HG03139 (cell line): ENCODE results near the gene SLC13A3.
A peak's percentile ranks its signal among the peaks of the same experiment; 100 is the strongest.

Experiments
- ATAC-seq: cut with Tn5 transposase; IDR thresholded peaks from one replicate; pipeline ENCODE4 v1.9.1; 2021; ENCODE audit not compliant: unreplicated experiment

Gene SLC13A3, protein sequence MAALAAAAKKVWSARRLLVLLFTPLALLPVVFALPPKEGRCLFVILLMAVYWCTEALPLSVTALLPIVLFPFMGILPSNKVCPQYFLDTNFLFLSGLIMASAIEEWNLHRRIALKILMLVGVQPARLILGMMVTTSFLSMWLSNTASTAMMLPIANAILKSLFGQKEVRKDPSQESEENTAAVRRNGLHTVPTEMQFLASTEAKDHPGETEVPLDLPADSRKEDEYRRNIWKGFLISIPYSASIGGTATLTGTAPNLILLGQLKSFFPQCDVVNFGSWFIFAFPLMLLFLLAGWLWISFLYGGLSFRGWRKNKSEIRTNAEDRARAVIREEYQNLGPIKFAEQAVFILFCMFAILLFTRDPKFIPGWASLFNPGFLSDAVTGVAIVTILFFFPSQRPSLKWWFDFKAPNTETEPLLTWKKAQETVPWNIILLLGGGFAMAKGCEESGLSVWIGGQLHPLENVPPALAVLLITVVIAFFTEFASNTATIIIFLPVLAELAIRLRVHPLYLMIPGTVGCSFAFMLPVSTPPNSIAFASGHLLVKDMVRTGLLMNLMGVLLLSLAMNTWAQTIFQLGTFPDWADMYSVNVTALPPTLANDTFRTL

GRCh38 chr20:46651091-46651962 lies at the start of gene SLC13A3:
SLC13A3 (minus strand) TSS chr20:46651459; CDS start chr20:46651421, 38 bp downstream.
- no peak for ATAC-seq

DNA sequence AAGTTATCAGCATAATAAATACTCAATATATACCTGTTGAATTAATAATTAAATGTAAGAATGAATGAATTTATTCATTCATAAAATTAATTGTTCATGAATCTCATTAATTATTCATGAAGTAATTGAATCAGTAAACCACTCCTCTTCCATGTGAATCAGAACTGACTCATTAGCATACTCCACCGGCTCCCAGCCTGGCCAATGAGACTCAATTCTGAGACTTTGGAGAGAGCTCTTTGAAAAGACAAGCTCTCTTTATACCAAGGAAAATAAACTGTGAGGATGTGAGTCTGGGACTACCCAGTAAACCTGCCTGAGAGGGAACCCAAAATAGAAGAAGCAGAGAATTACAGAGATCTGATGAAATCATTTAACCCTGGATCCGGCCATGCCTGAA lies 49.8 kb upstream of the SLC13A3 start:
- no peak for ATAC-seq

GRCh38 chr20:46700481-46700880 lies 49.2 kb upstream of the SLC13A3 start:
- no peak for ATAC-seq

DNA sequence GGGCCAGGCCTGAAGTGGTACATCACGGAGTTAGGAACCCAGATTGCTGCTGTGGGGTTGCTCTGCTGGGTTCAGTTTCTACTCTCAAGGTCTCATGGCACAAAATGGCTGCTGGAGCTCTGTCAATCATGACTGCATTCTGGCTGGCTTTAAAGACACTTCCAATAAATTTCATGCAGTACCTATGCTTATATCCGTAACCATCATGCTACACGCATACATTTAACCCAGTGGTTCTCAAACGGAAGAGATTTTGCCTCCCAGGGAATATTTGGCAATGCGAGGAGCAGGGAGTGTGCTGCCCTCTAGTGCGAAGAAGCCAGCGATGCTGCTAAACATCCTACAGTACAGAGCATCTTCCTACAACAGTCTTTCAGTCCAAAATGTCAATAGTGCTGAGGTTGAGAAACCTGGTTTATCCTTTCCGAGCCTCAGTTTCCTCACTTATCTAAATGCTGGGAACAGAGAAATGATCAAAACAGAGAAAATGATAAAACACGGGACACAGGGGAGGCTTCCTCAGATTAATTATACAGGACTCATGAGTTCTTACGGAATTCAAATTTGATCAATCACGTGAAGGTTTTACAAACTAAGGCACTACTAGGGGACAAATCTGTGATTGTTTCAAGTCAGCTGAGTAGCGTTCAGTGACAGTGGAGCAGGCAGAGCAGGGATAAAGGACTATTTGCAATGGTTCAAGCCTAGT lies 48.5 kb upstream of the SLC13A3 start:
- ATAC-seq = no peak

- no peak for ATAC-seq
These were observed 47.5 kb upstream of the SLC13A3 start for GRCh38 chr20:46698788-46699187.

- no peak for ATAC-seq
These were observed 45.6 kb upstream of the SLC13A3 start for GRCh38 chr20:46696791-46697279.

DNA sequence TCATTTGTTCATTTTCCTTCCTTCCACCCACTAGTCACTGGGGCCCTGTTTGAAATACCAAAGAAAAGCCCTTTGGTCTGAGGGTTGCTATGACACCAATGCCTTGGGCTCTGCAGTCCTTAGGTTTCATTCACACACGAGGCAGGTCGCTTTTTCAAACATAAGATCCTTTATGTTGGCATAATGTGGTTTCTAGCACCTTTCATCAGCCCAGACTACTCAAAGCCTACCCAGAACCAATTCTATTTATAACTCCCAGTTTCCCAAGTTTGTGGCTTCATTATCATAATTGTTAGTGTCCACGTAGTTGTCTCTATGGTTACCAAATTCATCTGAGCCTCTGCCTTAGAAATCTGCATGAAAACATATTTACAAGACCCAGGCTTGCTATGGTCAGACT lies 44.6 kb upstream of the SLC13A3 start:
- ATAC-seq = no peak

DNA sequence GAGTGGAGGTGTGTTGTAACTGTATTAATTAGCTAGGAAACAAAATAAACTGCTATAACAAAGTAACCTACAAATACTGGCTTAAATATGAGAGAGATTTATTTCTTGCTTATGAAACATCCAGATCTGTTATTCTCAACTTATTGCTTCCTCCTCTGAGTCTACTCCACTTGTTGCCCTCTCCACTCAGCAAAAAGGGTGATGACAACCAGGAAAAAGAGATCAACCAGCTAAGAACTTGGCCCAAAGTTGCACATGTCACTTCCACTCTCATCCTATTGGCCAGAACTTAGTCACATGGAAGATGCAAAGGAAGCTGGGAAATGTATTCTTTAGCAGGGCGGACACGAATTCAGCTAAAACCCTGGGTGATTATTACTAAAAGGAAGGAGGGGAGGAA lies 43.2 kb upstream of the SLC13A3 start:
- ATAC-seq = no peak

DNA sequence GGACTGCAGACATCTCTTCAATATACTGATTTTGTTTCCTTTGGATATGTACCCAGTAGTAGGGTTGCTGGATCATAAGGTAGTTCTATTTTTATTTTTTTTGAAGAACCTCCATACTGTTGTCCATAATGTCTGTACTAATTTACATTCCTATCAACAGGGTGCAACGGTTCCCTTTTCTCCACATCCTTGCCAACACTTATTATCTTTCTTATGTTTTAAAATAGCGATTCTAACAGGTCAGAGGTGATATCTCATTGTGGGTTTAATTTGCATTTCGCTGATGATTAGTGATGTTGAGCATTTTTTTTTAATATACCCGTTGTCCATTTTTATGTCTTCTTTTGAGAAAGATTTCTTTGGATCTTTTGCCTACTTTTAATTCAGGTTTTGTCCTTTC lies 39.9 kb upstream of the SLC13A3 start:
- ATAC-seq = no peak

DNA sequence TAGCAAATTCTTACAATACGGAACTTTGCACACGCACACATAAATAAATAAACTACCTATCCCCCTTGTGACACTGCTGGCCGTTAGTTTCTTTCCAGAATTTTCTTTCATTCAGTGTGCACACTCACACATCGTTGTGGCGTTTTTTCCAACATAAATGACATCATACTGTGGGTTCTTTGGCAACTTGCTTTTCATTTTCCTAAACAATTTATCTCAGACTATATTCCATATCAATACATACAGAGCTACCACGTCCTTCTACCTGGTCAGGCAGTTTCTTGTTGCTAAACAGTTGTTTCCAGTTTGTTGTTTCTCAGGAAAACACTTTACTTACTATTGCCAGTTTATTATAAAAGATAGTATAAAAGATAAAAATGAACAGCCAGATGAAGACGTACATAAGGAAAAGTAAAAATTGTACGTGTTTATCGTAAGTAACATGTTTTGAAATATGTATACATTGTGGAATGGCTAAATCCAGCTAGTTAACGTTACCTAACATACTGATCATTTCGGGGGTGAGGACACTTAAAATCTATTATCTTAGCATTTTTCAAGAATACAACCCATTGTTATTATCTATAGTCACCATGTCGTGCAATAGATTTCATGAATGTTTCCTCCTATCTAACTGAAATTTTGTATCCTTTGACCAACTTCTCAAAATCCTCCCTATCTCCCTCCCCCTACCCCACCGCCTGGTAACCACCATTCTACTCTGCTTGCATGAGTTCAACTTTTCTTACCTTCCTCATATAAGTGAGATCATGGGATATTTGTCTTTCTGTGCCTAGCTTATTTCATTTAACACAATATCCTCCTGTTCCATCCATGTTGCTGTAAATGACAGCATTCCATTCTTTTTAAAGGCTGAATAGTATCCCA lies 39.2 kb upstream of the SLC13A3 start:
- no peak for ATAC-seq

DNA sequence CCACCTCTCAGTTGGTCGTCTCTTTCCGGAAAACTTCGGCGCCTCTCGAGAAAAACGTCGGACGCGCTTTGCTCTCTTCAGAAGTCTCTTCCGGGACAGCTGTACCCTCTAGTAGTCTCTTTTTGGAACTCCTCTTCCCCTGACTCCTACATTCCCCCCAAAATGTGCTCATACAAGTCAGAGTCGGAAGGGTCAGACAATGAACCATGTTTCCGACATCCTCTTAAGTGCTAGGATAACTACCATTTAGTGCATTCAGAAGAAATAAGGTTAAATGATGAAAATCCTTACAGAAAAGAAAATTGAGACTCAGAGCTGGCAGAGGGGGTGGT lies 38.5 kb upstream of the SLC13A3 start:
- ATAC-seq = no peak

- peak; percentile 90 for ATAC-seq
These were observed 38.0 kb upstream of the SLC13A3 start, which contains the start of gene TP53RK for GRCh38 chr20:46689082-46689753. TP53RK (minus strand) TSS chr20:46689444; CDS start chr20:46689414, 30 bp downstream.

DNA sequence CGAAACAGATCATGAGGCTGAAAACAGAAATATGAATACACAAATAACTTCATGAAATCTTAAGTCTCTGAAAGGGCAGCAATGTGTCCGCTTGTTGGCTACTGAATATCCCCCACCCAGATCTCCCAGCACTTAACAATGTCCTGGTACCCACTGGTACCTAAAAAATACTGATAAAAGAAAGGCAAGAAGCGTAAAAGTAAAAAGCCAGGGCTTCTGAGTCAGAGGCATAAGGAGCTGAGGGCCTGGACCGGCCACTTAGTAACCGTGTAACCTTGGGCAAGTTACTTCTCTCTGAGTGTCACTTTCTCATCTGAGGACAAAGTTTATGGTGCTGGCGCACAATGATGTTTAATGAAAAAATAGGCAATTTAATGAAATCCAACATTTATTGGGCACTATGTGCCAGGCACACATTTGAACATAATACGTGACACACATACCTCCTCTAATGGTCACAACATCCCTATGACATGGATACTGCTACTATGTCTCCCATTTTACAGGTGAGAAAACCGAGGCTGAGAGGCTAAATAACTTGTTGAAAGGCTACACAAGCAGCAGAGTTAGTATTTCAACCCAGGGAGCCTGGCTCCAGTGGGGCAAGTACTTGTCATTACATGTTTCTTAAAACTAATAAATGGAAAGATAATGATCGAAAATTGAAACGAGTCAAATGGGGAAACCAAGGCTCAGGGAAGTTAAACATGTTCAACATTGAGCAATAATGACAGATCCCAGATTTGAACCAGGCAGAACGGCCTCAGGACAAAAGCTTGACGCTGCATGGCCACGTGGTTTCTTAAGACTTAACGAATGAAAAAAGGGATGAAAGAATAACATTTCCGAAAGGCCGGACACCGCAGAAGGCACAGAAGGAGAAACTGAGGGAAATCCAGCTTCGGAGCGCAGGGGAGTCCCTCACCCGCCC lies 37.2 kb upstream of the SLC13A3 start:
- ATAC-seq = no peak

GRCh38 chr20:46683939-46684750 lies 32.9 kb upstream of the SLC13A3 start:
- no peak for ATAC-seq

DNA sequence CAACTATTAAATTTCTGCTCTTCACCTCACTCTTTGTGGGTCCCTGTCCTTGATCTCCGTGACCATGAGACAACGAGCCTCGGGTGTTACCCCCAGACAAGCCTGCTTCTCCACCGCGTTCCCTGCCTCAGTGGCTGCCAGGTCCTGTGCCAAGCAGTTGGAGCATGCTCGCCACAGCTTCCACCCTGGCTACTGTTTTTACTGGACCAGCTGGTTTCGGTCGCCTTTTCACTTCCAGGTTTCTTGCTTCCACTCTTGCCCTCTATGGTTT lies 32.3 kb upstream of the SLC13A3 start:
- no peak for ATAC-seq

- ATAC-seq = no peak
These were observed 31.9 kb upstream of the SLC13A3 start for GRCh38 chr20:46683011-46683667.
